HL-60 (cell line): ENCODE data around the gene KLK13.

ENCODE experiments used
- GABPA ChIP-seq: IDR thresholded peaks from 2 replicates; pipeline ENCODE4 v1.6.1; 2012; ENCODE audit warnings: low read depth
- POLR2AphosphoS5 ChIP-seq: IDR thresholded peaks from 2 replicates; pipeline ENCODE4 v1.6.1; 2012; ENCODE audit warnings: low read depth
- REST ChIP-seq: IDR thresholded peaks from 2 replicates; pipeline ENCODE4 v1.6.1; 2012; ENCODE audit warnings: low read depth; ENCODE audit not compliant: insufficient replicate concordance
- TF ChIP-seq, protein P1 (sequence below): IDR thresholded peaks from one replicate; pipeline ENCODE4 v1.5.1; 2011; ENCODE audit warnings: low read length, control low read depth, inconsistent platforms; ENCODE audit not compliant: insufficient read depth

- TF ChIP-seq, protein P1, sequence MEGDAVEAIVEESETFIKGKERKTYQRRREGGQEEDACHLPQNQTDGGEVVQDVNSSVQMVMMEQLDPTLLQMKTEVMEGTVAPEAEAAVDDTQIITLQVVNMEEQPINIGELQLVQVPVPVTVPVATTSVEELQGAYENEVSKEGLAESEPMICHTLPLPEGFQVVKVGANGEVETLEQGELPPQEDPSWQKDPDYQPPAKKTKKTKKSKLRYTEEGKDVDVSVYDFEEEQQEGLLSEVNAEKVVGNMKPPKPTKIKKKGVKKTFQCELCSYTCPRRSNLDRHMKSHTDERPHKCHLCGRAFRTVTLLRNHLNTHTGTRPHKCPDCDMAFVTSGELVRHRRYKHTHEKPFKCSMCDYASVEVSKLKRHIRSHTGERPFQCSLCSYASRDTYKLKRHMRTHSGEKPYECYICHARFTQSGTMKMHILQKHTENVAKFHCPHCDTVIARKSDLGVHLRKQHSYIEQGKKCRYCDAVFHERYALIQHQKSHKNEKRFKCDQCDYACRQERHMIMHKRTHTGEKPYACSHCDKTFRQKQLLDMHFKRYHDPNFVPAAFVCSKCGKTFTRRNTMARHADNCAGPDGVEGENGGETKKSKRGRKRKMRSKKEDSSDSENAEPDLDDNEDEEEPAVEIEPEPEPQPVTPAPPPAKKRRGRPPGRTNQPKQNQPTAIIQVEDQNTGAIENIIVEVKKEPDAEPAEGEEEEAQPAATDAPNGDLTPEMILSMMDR = no peak
- TF ChIP-seq REST = no peak
- TF ChIP-seq GABPA = no peak
- TF ChIP-seq POLR2AphosphoS5 = no peak
Measured at GRCh38 chr19:51083783-51084182, 18.9 kb upstream of the KLK13 start.
